MM.1S (cell line): ENCODE results near the gene SREBF2.

Experiments used
- CTCF ChIP-seq: fragments of 300-600 bp; sonication (generic); IDR thresholded peaks from 2 replicates; pipeline ENCODE4 v1.5.1; 2016; ENCODE audit warnings: antibody characterized with exemption, low read length, mixed read lengths
- EZH2 ChIP-seq: fragments of 300-600 bp; sonication (generic); optimal IDR thresholded peaks from 2 replicates; pipeline ENCODE3; 2017; ENCODE audit warnings: low read depth, mild to moderate bottlenecking, antibody characterized with exemption, low read length, mixed read lengths
- EZH2phosphoT487 ChIP-seq: fragments of 300-600 bp; sonication (generic); IDR thresholded peaks from 2 replicates; pipeline ENCODE4 v1.6.1; 2018; ENCODE audit warnings: antibody characterized with exemption, low read length

GRCh38 chr22:41801886-41802285 lies 31.0 kb upstream of the SREBF2 start:
- no peak for TF ChIP-seq CTCF
- no peak for TF ChIP-seq EZH2
- TF ChIP-seq EZH2phosphoT487: no peak
